IMR-90 (cell line): ENCODE results near the gene DENND1C. TPM values are rescaled to one million over a fixed set of nuclear protein-coding genes. Genes with fewer than 3 reads are reported as not detected.

Experiments
- ATAC-seq: fragments of 200-7000 bp; cut with Tn5 transposase; 2 replicates; pipeline ENCODE4 v1.9.1; 2020; ENCODE audit warnings: low read depth, mild to moderate bottlenecking, moderate library complexity
- BruUV-seq: library from RNA; stranded (reverse); fragments of 400-500 nt; replicated peaks from 2 replicates; lab custom pipeline; 2021; lab: Mats Ljungman, UMichigan
- CTCF ChIA-PET: fragments of 300-600 bp; formaldehyde crosslinking; extraction: SDS; loops from one replicate; lab custom pipeline; 2021; ENCODE audit warnings: antibody characterized with exemption; lab: Yijun Ruan, JAX
- POLR2A ChIA-PET: fragments of 300-600 bp; sonication (Branson Sonifier 250); formaldehyde crosslinking; loops from one replicate; lab custom pipeline; 2022; ENCODE audit warnings: antibody characterized with exemption; ENCODE audit not compliant: unreplicated experiment; lab: Charles Lee
- DNase-seq: peaks from one replicate; pipeline ENCODE4 v3.0.0; 2013
- H2AFZ ChIP-seq: replicated peaks from 2 replicates; pipeline ENCODE3; 2013; ENCODE audit warnings: low read length, mild to moderate bottlenecking; ENCODE audit not compliant: poor library complexity
- H2AK5ac ChIP-seq: 2 replicates; pipeline ENCODE4 v1.6.1; 2013; ENCODE audit warnings: low read depth, low read length, inconsistent platforms
- H2AK9ac ChIP-seq: replicated peaks from 2 replicates; pipeline ENCODE3; 2013; ENCODE audit warnings: mild to moderate bottlenecking, low read depth, low read length, moderate library complexity; ENCODE audit not compliant: poor library complexity
- H2BK120ac ChIP-seq: 2 replicates; pipeline ENCODE4 v1.6.1; 2013; ENCODE audit warnings: low read depth, low read length, inconsistent platforms
- H2BK15ac ChIP-seq: 3 replicates; pipeline ENCODE4 v1.6.1; 2013; ENCODE audit warnings: low read depth, low read length, inconsistent platforms
- H2BK20ac ChIP-seq: 2 replicates; pipeline ENCODE4 v1.6.1; 2013; ENCODE audit warnings: low read depth, mild to moderate bottlenecking, inconsistent platforms, low read length, moderate library complexity
- H2BK5ac ChIP-seq: 2 replicates; pipeline ENCODE4 v1.6.1; 2013; ENCODE audit warnings: mild to moderate bottlenecking, low read depth, low read length, inconsistent platforms; ENCODE audit not compliant: poor library complexity, severe bottlenecking
- H3K14ac ChIP-seq: replicated peaks from 2 replicates; pipeline ENCODE4 v1.6.1; 2013; ENCODE audit warnings: low read depth, low read length, inconsistent platforms
- H3K18ac ChIP-seq: 2 replicates; pipeline ENCODE4 v1.6.1; 2013; ENCODE audit warnings: low read depth, low read length, control low read depth
- H3K23ac ChIP-seq: 2 replicates; pipeline ENCODE4 v1.6.1; 2013; ENCODE audit warnings: low read depth, low read length, inconsistent platforms
- H3K27ac ChIP-seq: 2 replicates; pipeline ENCODE4 v1.5.1; 2013; ENCODE audit warnings: mild to moderate bottlenecking, control low read depth, low read length; ENCODE audit not compliant: insufficient read depth
- H3K27me3 ChIP-seq: 2 replicates; pipeline ENCODE4 v1.6.1; 2013; ENCODE audit warnings: low read length; ENCODE audit not compliant: control insufficient read depth, insufficient read depth
- H3K36me3 ChIP-seq: 2 replicates; pipeline ENCODE4 v1.6.1; 2013; ENCODE audit warnings: low read length, mixed read lengths; ENCODE audit not compliant: control insufficient read depth, insufficient read depth
- H3K4ac ChIP-seq: 2 replicates; pipeline ENCODE4 v1.6.1; 2013; ENCODE audit warnings: low read depth, low read length, inconsistent platforms
- H3K4me1 ChIP-seq: 2 replicates; pipeline ENCODE4 v1.6.1; 2013; ENCODE audit warnings: low read length, mixed read lengths; ENCODE audit not compliant: control insufficient read depth, insufficient read depth
- H3K4me2 ChIP-seq: 2 replicates; pipeline ENCODE4 v1.6.1; 2013; ENCODE audit warnings: low read depth, mild to moderate bottlenecking, control low read depth, low read length, moderate library complexity
- H3K4me3 ChIP-seq: 2 replicates; pipeline ENCODE4 v1.5.1; 2013; ENCODE audit warnings: low read depth, mild to moderate bottlenecking, control low read depth, low read length, moderate library complexity; ENCODE audit not compliant: insufficient read depth
- H3K56ac ChIP-seq: 2 replicates; pipeline ENCODE4 v1.6.1; 2013; ENCODE audit warnings: low read length, inconsistent platforms; ENCODE audit not compliant: insufficient read depth; ENCODE audit errors: extremely low read depth
- H3K79me1 ChIP-seq, 2 experiments: 2 replicates each; pipeline ENCODE4 v1.6.1; 2013; ENCODE audit warnings: low read length in 2 of 2, inconsistent platforms in 1 of 2, low read depth in 1 of 2
- H3K9ac ChIP-seq: 2 replicates; pipeline ENCODE4 v1.6.1; 2013; ENCODE audit warnings: low read depth, low read length, control low read depth
- H3K9me1 ChIP-seq: 2 replicates; pipeline ENCODE4 v1.6.1; 2013; ENCODE audit warnings: low read length, inconsistent platforms; ENCODE audit not compliant: insufficient read depth
- H3K9me3 ChIP-seq: 2 replicates; pipeline ENCODE4 v1.6.1; 2013; ENCODE audit warnings: low read length; ENCODE audit not compliant: control insufficient read depth, insufficient read depth
- H4K20me1 ChIP-seq: 2 replicates; pipeline ENCODE4 v1.6.1; 2013; ENCODE audit warnings: low read length, inconsistent platforms; ENCODE audit not compliant: insufficient read depth
- H4K5ac ChIP-seq: 2 replicates; pipeline ENCODE4 v1.6.1; 2013; ENCODE audit warnings: mild to moderate bottlenecking, low read depth, low read length, control low read depth
- H4K8ac ChIP-seq, 2 experiments: 2 replicates each; pipeline ENCODE4 v1.6.1; 2013; ENCODE audit warnings: low read depth in 2 of 2, low read length in 2 of 2, control low read depth in 1 of 2, inconsistent platforms in 1 of 2
- H4K91ac ChIP-seq: 2 replicates; pipeline ENCODE4 v1.6.1; 2013; ENCODE audit warnings: low read depth, low read length, inconsistent platforms; ENCODE audit not compliant: insufficient read depth
- BHLHE40 ChIP-seq: fragments of 150-350 bp; IDR thresholded peaks from 2 replicates; pipeline ENCODE4 v1.6.1; 2016; ENCODE audit warnings: mild to moderate bottlenecking, low read depth, low read length
- CEBPB ChIP-seq: IDR thresholded peaks from 2 replicates; pipeline ENCODE4 v1.6.1; 2012; ENCODE audit warnings: low read depth, low read length, improper control_type of control experiment
- MAFK ChIP-seq: IDR thresholded peaks from 2 replicates; pipeline ENCODE4 v1.6.1; 2012; ENCODE audit warnings: low read depth, low read length, improper control_type of control experiment
- NFE2L2 ChIP-seq: fragments of 150-350 bp; IDR thresholded peaks from 2 replicates; pipeline ENCODE4 v1.6.1; 2016; ENCODE audit warnings: low read depth, mild to moderate bottlenecking, low read length
- RAD21 ChIP-seq: IDR thresholded peaks from 2 replicates; pipeline ENCODE4 v1.6.1; 2012; ENCODE audit warnings: low read length, improper control_type of control experiment
- RFX5 ChIP-seq: IDR thresholded peaks from 2 replicates; pipeline ENCODE4 v1.8.0; 2012; ENCODE audit warnings: low read depth, mild to moderate bottlenecking, low read length, moderate library complexity
- SMC3 ChIP-seq: fragments of 150-350 bp; IDR thresholded peaks from 2 replicates; pipeline ENCODE4 v1.6.1; 2016; ENCODE audit warnings: low read depth, mild to moderate bottlenecking, antibody characterized with exemption, low read length, moderate library complexity
- WGBS, 2 experiments: methylation state at CpG; one replicate each; pipeline versions ENCODE4 v1.1.5 to v1.1.7; 2013; ENCODE audit warnings: missing lambda C conversion rate in 2 of 2; ENCODE audit not compliant: insufficient read length in 1 of 2; ENCODE audit errors: extremely low coverage in 2 of 2; 5-methylcytosine and 5-hydroxymethylcytosine counted together
- dilution Hi-C: fragments of 300-500 bp; cut with HindIII; formaldehyde crosslinking; loops from one replicate; pipeline ENCODE4 v1.14.3; 2018; ENCODE audit warnings: low sequenced_read_pairs; ENCODE audit not compliant: unreplicated experiment
- in situ Hi-C: fragments of 300-500 bp; cut with MboI; formaldehyde crosslinking; loops from 3 replicates; pipeline ENCODE4 v1.14.3; 2019; ENCODE audit warnings: low sequenced_read_pairs, inconsistent platforms, mixed read lengths
- intact Hi-C: fragments of 100-400 bp; cut with micrococcal nuclease; formaldehyde crosslinking; loops from 2 replicates; pipeline ENCODE4 v1.10.0; 2022
- polyA plus RNA-seq, 3 experiments: library from polyadenylated mRNA; depleted of rRNA; stranded (reverse); fragments of >200 nt; gene quantifications; 2 replicates each; pipeline ENCODE4 v1.2.3, GENCODE V29; 2012; ENCODE audit warnings: low replicate concordance in 1 of 3
- total RNA-seq: library from RNA; depleted of rRNA; stranded (reverse); fragments of >200 nt; gene quantifications from 2 replicates; pipeline ENCODE4 v1.2.3, GENCODE V29; 2012
- TF ChIP-seq, protein P1 (sequence below): fragments of 150-350 bp; IDR thresholded peaks from 2 replicates; pipeline ENCODE4 v1.6.1; 2016; ENCODE audit warnings: low read depth, mild to moderate bottlenecking, low read length, moderate library complexity, borderline replicate concordance
- TF ChIP-seq, protein P2 (sequence below): conservative IDR thresholded peaks from 2 replicates; pipeline ENCODE4 v1.5.1; 2012; ENCODE audit warnings: mild to moderate bottlenecking, low read depth, low read length, improper control_type of control experiment

Gene DENND1C
- total and polyA plus RNA-seq, 2 of the 4 experiments (the other 2 are of a cell fraction) = not detected

DNA sequence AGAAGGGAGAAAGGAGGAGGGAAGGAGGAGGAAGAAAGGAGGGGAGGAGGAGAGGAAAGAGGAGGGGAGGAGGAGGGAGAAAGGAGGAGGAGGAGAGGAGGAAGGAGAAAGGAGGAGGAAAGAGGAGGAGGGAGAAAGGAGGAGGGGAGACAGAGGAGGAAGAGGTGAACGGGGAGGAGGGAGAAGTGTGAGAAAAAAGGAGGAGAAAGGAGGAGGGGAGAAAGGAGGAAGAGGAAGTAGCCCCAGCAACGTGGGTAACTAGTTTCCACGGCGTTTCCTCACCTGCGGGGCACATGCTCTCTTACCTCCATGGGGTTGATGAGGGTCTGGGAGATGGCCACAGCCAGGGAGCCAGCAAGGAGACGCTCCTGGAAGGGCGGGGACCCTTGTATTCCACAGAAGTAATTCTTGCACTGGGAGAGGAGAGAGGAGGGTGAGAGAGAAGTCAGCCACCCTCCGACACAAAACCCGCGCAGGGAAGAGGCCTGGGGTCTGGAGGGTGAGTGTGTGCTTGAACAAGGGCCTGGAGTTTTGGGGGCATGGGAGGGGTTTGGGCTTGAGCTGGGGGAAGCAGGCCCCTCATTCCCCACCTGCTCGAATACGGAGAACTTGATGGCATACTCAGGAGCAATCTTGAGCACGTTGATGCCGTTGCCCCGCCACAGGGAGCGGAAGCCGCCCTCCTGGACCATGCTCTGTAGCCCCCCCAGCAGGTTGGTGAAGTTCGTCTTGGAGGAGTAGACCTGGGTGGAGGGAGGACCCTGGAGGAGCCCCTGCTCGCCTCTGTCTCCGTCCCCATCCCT, 52.0 kb downstream of the DENND1C start:
- H3K23ac ChIP-seq = no peak overlapping the region
- no CpG with 5 or more reads among the region's 20 CpGs for WGBS, 2 experiments
- H2BK120ac ChIP-seq = no peak overlapping the region
- no peak overlapping the region for H4K5ac ChIP-seq
- H4K91ac ChIP-seq = no peak overlapping the region
- no peak overlapping the region for H3K56ac ChIP-seq
- H3K14ac ChIP-seq = no peak overlapping the region
- H3K4me3 ChIP-seq = no peak overlapping the region
- no peak overlapping the region for H2AK9ac ChIP-seq
- H4K8ac ChIP-seq = no peak overlapping the region
- no peak overlapping the region for H2BK15ac ChIP-seq
- H2AFZ ChIP-seq = peak overlapping the region; percentile 32
- H3K79me1 ChIP-seq = 0 out of 4 replicates have a peak, but pooled peaks cover 0 to 3% of the 10 kb centered on the region in 2 experiments
- peaks cover 8% of the 10 kb centered on the region; the same call in 1 of the 2 replicates for H3K27me3 ChIP-seq
- H3K18ac ChIP-seq = no peak overlapping the region
- no peak overlapping the region for H3K4me2 ChIP-seq
- intact Hi-C loops (no loop called here), dilution Hi-C loops (no loop called here), in situ Hi-C loops (no loop called here)
- H3K27ac ChIP-seq = no peak overlapping the region
- DNase-seq (no peak), ATAC-seq (no peak)
- no peak overlapping the region for H2BK20ac ChIP-seq
- H3K4ac ChIP-seq = no peak overlapping the region
- H2BK5ac ChIP-seq = no peak overlapping the region
- H3K36me3 ChIP-seq = no peaks in the 10 kb centered on the region
- no TSS peak for BruUV-seq
- no peaks in the 10 kb centered on the region for H3K9me1 ChIP-seq
- peaks cover 3% of the 10 kb centered on the region; the same call in 1 of the 2 replicates for H3K9me3 ChIP-seq
- ChIA-PET CTCF (no interaction called here), POLR2A (no interaction called here)
- no peaks in the 10 kb centered on the region for H4K20me1 ChIP-seq
- peaks cover 2% of the 10 kb centered on the region; the same call in 1 of the 2 replicates for H3K4me1 ChIP-seq
- no peak overlapping the region for H3K9ac ChIP-seq
- TF ChIP-seq, protein P1, sequence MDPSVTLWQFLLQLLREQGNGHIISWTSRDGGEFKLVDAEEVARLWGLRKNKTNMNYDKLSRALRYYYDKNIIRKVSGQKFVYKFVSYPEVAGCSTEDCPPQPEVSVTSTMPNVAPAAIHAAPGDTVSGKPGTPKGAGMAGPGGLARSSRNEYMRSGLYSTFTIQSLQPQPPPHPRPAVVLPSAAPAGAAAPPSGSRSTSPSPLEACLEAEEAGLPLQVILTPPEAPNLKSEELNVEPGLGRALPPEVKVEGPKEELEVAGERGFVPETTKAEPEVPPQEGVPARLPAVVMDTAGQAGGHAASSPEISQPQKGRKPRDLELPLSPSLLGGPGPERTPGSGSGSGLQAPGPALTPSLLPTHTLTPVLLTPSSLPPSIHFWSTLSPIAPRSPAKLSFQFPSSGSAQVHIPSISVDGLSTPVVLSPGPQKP = no peak
- TF ChIP-seq MAFK (no peak), SMC3 (no peak), BHLHE40 (no peak), NFE2L2 (no peak), RFX5 (no peak), CEBPB (no peak), RAD21 (no peak)
- TF ChIP-seq, protein P2, sequence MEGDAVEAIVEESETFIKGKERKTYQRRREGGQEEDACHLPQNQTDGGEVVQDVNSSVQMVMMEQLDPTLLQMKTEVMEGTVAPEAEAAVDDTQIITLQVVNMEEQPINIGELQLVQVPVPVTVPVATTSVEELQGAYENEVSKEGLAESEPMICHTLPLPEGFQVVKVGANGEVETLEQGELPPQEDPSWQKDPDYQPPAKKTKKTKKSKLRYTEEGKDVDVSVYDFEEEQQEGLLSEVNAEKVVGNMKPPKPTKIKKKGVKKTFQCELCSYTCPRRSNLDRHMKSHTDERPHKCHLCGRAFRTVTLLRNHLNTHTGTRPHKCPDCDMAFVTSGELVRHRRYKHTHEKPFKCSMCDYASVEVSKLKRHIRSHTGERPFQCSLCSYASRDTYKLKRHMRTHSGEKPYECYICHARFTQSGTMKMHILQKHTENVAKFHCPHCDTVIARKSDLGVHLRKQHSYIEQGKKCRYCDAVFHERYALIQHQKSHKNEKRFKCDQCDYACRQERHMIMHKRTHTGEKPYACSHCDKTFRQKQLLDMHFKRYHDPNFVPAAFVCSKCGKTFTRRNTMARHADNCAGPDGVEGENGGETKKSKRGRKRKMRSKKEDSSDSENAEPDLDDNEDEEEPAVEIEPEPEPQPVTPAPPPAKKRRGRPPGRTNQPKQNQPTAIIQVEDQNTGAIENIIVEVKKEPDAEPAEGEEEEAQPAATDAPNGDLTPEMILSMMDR = no peak
- no peak overlapping the region for H2AK5ac ChIP-seq
